BE2C (cell line): Measurements from ENCODE around the gene METTL25.

Experiments
- DNase-seq: peaks from one replicate; pipeline ENCODE4 v3.0.0-alpha.2; 2020
- H3K27me3 ChIP-seq: fragments of 250-450 bp; sonication (Bioruptor Pico); 2 replicates; pipeline ENCODE4 v1.5.1; 2020; ENCODE audit warnings: mild to moderate bottlenecking
- H3K36me3 ChIP-seq: fragments of 250-450 bp; sonication (Bioruptor Pico); 2 replicates; pipeline ENCODE4 v1.5.1; 2020; ENCODE audit warnings: mild to moderate bottlenecking
- H3K4me1 ChIP-seq: fragments of 250-450 bp; sonication (Bioruptor Pico); 2 replicates; pipeline ENCODE4 v1.5.1; 2020
- H3K4me3 ChIP-seq: 2 replicates; pipeline ENCODE4 v1.5.1; 2011; ENCODE audit warnings: low read depth, low read length
- H3K9me3 ChIP-seq: fragments of 250-450 bp; sonication (Bioruptor Pico); 2 replicates; pipeline ENCODE4 v1.5.1; 2020
- TF ChIP-seq, protein P1 (sequence below): IDR thresholded peaks from 2 replicates; pipeline ENCODE4 v1.5.1; 2012; ENCODE audit warnings: mild to moderate bottlenecking, low read depth, low read length

The METTL25 gene

DNA sequence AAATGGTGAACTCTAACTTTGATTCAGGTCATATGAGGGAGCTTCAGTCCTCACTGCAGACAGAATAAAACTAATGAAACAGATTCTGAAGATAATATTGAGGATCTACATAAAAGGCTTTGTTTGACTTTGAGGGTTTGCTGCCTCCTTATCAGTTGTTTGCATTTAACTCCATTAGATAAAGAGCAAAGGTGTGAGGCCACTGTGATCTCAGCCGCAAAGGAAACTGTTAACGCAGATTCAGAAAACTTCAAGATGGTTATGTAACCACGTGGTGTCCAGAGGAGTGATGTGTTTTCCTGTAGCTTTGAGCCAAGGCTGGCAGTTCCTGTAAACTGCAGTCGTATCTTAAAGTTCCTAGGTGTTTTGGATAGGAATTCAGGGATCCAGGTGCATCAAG lies 67.8 kb downstream of the METTL25 start:
- Histone ChIP-seq H3K27me3 (no peaks in the 10 kb centered on the region), H3K4me3 (no peak overlapping the region), H3K36me3 (no peaks in the 10 kb centered on the region), H3K4me1 (no peaks in the 10 kb centered on the region), H3K9me3 (no peaks in the 10 kb centered on the region; the same call in 1 of the 2 replicates)
- DNase-seq: no peak
- TF ChIP-seq, protein P1, sequence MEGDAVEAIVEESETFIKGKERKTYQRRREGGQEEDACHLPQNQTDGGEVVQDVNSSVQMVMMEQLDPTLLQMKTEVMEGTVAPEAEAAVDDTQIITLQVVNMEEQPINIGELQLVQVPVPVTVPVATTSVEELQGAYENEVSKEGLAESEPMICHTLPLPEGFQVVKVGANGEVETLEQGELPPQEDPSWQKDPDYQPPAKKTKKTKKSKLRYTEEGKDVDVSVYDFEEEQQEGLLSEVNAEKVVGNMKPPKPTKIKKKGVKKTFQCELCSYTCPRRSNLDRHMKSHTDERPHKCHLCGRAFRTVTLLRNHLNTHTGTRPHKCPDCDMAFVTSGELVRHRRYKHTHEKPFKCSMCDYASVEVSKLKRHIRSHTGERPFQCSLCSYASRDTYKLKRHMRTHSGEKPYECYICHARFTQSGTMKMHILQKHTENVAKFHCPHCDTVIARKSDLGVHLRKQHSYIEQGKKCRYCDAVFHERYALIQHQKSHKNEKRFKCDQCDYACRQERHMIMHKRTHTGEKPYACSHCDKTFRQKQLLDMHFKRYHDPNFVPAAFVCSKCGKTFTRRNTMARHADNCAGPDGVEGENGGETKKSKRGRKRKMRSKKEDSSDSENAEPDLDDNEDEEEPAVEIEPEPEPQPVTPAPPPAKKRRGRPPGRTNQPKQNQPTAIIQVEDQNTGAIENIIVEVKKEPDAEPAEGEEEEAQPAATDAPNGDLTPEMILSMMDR: no peak

DNA sequence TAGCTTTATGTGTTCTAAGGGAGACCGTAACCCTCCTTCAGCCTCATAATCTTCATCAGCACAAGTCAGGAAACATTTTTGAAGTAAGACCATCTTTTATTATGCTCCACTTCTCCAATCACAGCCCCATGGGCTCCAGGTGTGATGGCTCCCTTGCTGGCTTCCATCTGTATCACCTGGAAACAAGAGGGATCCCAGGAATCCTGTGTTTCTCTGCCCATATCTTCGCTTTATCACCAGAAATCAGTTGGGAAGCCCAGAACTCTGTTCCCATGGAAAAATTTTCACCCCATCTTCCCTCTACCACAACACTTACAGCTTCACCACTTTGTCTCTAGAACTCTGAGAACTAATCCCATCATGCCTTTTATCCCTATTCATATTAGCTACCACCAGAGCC lies 68.3 kb downstream of the METTL25 start:
- no peak for DNase-seq
- Histone ChIP-seq H3K4me3 (no peak overlapping the region), H3K9me3 (no peaks in the 10 kb centered on the region; the same call in 1 of the 2 replicates), H3K4me1 (no peaks in the 10 kb centered on the region), H3K36me3 (no peaks in the 10 kb centered on the region), H3K27me3 (no peaks in the 10 kb centered on the region)
- TF ChIP-seq, protein P1: no peak

DNA sequence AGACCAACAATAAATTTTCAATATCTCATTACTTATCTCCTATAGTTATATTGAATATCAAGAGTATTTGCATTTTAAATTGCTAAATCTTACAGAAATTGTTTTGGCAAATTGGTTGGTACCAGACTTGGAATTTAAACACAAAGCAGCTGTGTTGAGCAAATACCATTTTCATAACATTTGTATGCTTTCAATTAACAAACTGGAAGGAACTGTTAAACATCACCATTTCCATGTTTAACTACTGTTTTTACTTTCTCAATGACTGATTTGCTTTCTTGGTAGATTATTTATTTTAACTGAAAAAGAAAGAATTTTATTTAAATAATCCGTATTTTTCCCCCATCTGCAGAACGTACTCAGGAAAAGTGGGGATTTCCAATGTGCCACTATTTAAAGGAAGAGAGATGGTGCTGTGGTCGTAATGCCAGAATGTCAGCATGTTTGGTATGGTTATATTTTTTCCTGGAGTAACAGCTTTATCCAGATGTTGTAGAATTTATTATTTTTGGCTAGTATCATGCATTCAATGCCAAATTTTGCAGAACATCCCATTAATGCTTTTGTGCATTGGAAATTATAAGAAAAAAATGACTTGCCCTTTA lies 72.3 kb downstream of the METTL25 start:
- no peak for DNase-seq
- TF ChIP-seq, protein P1: no peak

DNA sequence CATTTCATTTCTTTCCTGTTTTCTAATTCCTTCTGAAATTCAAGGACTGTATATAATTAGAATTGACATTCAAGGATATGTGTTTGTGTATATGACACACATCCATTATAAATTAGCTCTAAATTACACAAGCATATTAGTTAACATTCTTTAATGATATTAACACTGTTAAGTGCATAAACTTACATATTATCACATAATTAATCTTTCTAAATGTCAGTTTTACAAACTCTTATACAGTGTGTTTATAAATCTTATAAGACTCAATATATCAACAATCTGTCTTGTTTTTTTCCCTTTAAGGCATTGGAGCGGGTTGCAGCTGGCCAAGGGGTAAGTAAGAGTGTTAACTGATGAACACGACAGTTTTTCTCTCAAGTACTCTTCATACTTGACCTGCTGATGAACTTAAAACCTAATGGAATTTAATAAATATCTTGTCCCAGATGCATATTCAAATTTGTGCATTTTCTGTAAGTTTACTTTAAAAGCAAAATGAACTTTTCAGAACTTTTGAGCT lies 76.1 kb downstream of the METTL25 start:
- Histone ChIP-seq H3K27me3 (no peaks in the 10 kb centered on the region), H3K4me1 (no peaks in the 10 kb centered on the region), H3K9me3 (no peaks in the 10 kb centered on the region)

More for the DNA sequence above, 72.3 kb downstream of the METTL25 start:
- Histone ChIP-seq H3K4me1 (no peaks in the 10 kb centered on the region), H3K27me3 (no peaks in the 10 kb centered on the region), H3K36me3 (no peaks in the 10 kb centered on the region), H3K9me3 (no peaks in the 10 kb centered on the region; the same call in 1 of the 2 replicates), H3K4me3 (no peak overlapping the region)

DNA sequence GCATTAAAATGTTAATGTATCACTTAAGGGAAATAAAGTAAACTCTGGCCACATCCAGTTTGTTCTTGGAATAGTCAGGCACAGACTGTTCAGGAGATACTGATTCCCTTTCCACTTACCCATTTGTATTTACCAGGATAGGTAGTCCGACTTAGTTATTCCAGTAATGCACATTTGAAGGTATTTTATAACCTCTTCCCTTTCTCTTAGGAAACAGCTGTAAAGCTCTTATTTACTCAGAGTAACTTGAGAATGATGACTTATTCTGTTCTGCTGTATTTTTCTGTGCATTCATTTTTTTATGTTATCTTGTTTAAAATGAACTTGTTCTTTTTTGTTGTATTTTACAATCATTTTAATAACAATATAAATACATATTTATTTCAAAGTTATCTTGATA lies 78.0 kb downstream of the METTL25 start:
- H3K27me3 ChIP-seq: no peaks in the 10 kb centered on the region
- H3K4me1 ChIP-seq: no peaks in the 10 kb centered on the region
- no peaks in the 10 kb centered on the region for H3K9me3 ChIP-seq
- no peak overlapping the region for H3K4me3 ChIP-seq
- TF ChIP-seq, protein P1: no peak
- H3K36me3 ChIP-seq: no peaks in the 10 kb centered on the region
- no peak for DNase-seq

More for the DNA sequence above, 76.1 kb downstream of the METTL25 start:
- DNase-seq: no peak
- TF ChIP-seq, protein P1: no peak
- Histone ChIP-seq H3K4me3 (no peak overlapping the region), H3K36me3 (no peaks in the 10 kb centered on the region)

DNA sequence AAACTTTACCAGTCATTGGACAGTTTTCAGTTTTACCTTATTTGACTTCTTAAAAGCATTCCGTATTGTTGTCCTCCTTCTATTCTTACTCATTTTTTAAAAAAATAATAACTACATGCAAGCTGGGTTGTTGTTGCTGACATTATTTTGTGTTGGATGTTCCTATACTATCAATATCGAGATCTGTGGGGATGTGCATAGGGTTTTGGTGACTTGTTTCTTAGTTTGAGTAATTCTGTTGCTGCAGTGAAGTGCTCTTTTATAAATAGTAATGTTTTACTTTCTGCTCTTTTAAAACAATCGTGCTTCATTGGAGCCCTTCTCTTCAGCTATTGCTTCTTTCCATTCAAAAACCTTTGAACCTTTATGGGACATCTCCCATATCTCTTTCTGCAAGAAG lies 79.4 kb downstream of the METTL25 start:
- Histone ChIP-seq H3K4me1 (no peaks in the 10 kb centered on the region), H3K9me3 (no peaks in the 10 kb centered on the region), H3K36me3 (no peaks in the 10 kb centered on the region), H3K4me3 (no peak overlapping the region), H3K27me3 (no peaks in the 10 kb centered on the region)
- no peak for DNase-seq
- TF ChIP-seq, protein P1: no peak
